T follicular helper cell (primary cell): Measurements from ENCODE around the gene CAPNS1.
A peak's percentile ranks its signal among the peaks of the same experiment; 100 is the strongest.

Experiments
- DNase-seq: peaks from one replicate; pipeline ENCODE4 v3.0.0-alpha.2; 2020; ENCODE audit warnings: low read depth
- total RNA-seq, 2 experiments: gene quantifications; one replicate each; lab custom pipeline; 2026; lab: John Stamatoyannopoulos, UW

Gene CAPNS1
- total RNA-seq = 96.9 to 152 reads per million in 2 experiments

- peak; percentile 81 for DNase-seq
Measured at GRCh38 chr19:36139473-36140303, at the start of gene CAPNS1. CAPNS1 (plus strand) TSS chr19:36140066; CDS start chr19:36141012, 946 bp downstream.

DNA sequence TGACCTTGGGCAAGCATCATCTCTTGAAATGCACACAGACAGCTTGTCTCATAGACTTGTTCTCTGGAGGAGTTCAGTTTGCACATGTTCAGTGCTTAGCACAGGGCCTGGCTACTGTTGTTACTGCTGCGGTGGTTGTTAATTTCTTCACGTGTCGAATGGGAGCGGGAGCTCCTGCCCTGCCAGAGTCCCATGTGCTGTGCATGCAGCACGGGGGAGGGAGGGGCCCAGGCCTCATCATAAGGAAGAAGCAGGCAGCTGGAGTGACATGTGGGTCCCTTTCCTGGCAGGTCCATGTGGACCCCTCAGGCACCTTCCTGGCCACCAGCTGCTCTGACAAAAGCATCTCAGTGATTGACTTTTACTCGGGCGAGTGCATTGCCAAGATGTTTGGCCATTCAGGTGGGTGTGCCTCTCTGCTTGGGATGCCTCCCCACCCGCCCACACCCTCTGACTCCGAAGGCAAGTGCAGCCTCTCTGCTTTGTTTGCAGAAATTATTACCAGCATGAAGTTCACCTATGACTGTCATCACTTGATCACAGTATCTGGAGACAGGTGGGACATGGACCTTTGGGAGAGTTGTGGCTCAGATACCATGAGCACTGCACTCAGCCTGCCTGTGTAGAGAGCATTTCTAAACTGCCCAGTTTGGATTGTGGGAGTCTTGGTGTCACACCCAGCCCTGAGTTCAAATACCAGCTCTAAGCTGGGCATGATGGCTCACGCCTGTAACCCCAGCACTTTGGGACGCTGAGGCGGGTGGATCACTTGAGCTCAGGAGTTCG is 48.8 kb upstream of the CAPNS1 start:
- DNase-seq = no peak

DNA sequence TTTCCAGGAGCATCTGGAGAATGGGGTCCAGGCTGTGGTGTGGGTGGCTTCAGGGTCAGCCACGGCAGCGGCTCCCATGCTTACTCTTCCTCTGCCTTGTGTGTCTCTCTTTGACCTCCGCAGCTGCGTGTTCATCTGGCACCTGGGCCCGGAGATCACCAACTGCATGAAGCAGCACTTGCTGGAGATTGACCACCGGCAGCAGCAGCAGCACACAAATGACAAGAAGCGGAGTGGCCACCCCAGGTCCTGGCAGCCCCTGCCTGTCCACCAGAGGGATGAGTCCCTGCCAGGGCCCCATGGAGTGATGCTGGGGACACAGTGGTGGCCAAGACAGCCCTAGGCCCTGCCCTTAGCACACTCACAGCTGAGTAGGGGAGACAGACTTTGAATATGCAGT is 47.3 kb upstream of the CAPNS1 start:
- no peak for DNase-seq

GRCh38 chr19:36093146-36093662 is 46.7 kb upstream of the CAPNS1 start:
- no peak for DNase-seq

DNA sequence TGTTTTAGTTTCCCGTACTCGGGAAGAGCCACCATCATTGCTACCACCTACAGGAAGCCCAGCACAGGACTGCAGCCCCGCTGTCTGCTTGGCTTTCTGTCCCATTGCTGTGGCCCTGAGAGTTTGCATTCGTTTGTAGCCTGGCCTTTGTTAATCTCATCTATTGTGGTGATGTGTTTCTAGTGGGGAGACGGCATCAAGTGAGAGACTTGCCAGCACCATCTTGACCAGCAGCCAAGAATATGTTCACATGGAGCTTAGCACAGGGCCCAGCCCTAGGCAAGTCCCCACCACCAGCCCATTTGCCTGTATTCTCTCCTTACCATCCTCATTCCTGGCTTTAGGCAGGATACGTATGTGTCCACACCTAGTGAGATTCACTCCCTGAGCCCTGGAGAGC is 46.2 kb upstream of the CAPNS1 start:
- no peak for DNase-seq

- no peak for DNase-seq
Measured at GRCh38 chr19:36097036-36097435, 42.8 kb upstream of the CAPNS1 start.

GRCh38 chr19:36099166-36099785 is 40.6 kb upstream of the CAPNS1 start:
- no peak for DNase-seq

DNA sequence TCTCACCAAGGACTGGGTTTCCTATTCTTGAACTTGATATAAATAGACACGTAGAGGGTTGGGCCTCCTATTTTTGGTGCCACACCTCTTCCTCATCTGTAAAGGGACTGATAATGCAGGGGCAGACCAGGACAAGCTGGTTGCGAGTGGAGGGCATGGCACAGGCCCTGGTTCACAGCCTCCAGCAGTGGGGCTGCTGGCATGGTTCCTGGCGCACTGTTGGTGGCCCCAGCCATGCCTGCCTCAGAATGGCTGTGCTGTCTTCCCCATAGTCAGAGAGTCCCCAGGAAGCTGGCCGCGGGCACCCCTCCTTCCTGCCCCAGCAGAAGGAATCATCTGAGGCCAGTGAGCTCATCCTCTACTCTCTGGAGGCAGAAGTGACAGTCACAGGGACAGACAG is 39.4 kb upstream of the CAPNS1 start:
- no peak for DNase-seq

GRCh38 chr19:36101550-36102327 is 38.1 kb upstream of the CAPNS1 start:
- no peak for DNase-seq

- no peak for DNase-seq
Measured at GRCh38 chr19:36103040-36103626, 36.7 kb upstream of the CAPNS1 start.

DNA sequence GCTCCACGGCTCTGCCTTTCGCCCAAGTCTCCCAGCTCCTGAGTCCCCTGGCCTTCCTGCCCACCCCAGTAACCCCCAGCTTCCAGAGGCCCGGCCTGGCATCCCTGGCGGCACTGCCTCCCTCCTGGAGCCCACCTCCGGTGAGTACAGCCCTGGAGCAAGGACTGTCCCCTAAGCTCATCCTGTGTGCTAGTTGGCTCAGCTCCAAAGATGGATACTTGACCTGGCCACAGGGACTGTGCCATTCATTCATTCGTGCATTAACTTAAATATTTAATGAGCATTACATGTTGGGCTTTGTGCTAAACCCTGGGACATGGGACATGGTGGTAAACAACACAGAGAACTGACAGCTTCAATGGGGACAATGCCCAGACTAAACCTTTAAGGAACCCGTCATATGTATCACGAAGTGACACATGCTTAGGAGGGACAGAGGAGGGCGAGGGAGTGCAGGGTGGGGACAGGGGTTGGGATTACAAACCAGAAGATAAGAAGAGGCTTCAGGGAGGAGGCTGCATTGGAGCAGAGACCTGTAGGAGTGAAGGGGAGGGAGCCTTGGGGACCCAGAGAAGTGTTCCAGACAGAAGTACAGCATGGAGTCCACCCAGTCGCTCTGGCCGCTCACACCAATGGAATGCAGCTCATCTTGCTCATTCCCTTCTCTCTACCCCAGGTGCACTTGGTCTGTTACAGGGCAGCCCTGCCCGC is 35.9 kb upstream of the CAPNS1 start:
- DNase-seq = no peak

GRCh38 chr19:36106441-36106840 is 33.4 kb upstream of the CAPNS1 start:
- DNase-seq = no peak

GRCh38 chr19:36106991-36107390 is 32.9 kb upstream of the CAPNS1 start:
- DNase-seq = no peak

DNA sequence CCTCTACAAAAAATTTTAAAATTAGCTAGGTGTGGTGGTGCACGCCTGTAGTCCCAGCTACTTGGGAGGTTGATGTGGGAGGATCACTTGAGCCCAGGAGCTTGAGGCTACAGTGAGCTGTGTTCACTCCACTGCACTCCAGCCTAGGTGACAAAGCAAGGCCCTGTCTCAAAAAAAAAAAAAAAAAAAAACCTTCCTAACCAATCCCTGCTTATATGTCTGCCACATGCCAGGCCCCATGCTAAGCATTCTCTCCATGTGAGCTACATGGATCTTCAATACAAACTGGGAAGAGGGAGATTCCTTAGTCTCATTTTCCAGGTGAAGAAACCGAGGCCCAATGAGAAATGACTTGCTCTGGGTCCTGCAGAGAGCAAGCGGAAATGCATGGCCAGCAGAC is 31.2 kb upstream of the CAPNS1 start:
- no peak for DNase-seq

DNA sequence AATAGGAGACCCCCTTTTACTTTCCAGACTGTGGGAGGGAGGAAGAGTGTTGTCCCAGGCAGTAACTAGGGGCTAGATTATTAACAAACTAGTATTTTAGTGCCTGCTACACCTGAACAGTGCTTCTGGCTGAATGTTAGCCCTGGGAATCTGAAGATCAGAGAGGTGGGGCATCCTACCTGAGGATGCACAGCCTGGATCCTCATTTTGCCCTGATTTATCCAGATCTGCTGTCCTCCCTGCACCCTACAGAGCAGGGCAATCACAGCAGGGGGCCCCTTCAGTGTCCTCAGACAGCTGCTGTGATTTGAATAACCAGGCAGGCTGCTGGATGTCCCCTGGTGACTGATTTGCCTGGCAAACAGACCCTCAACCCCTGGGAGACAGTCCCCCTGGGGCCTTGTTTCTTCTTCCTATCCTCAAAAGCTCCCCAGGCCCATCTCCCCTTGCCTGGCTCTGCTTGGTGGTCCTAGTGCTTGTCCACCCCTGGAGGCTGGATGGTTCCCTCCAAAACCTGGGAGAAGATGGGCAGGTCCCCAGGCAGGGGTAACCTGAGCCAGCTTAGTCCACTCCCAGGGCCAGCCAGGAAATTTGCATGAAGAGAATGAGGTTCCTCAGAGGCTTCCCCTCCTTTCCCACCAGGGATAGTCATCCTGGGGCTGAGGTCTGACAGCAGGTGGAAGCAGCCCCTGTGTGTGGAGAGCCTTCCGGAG is 29.2 kb upstream of the CAPNS1 start, which contains the start of gene OVOL3:
TSS of gene OVOL3 (plus strand) at position 657 of the 713 bp plus-strand sequence. CDS start 60 bp downstream, outside the sequence.
- no peak for DNase-seq

DNA sequence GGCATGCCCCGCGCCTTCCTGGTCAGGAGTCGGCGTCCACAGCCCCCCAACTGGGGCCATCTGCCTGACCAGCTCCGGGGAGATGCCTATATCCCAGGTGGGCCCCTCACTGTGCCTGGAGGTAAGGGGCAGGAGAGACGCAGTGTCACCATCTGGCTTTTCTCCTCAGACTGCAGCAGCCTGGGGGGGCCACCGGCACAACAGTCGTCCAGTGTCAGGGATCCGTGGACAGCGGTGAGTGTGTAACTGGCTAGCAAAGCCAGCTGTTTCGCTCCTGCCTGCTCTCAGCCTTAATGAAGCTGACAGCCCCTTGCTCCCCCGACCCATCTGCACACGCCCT is 28.7 kb upstream of the CAPNS1 start:
- DNase-seq = no peak

- no peak for DNase-seq
Measured at GRCh38 chr19:36112678-36113077, 27.2 kb upstream of the CAPNS1 start.

DNA sequence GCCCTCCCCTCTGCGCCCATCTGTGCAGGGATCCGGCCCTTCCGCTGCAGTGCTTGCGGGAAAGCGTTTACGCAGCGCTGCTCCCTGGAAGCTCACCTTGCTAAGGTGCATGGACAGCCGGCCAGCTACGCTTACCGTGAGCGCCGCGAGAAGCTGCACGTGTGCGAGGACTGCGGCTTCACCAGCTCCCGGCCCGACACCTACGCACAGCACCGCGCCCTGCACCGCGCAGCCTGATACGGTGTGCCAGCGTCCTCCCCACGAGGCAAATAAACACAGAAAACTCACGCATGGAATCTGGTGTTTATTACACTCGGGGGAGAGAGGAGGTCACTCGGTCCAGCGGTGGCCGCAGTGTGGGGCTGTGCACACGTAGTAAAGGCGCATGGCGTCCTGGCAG is 26.4 kb upstream of the CAPNS1 start:
- no peak for DNase-seq

DNA sequence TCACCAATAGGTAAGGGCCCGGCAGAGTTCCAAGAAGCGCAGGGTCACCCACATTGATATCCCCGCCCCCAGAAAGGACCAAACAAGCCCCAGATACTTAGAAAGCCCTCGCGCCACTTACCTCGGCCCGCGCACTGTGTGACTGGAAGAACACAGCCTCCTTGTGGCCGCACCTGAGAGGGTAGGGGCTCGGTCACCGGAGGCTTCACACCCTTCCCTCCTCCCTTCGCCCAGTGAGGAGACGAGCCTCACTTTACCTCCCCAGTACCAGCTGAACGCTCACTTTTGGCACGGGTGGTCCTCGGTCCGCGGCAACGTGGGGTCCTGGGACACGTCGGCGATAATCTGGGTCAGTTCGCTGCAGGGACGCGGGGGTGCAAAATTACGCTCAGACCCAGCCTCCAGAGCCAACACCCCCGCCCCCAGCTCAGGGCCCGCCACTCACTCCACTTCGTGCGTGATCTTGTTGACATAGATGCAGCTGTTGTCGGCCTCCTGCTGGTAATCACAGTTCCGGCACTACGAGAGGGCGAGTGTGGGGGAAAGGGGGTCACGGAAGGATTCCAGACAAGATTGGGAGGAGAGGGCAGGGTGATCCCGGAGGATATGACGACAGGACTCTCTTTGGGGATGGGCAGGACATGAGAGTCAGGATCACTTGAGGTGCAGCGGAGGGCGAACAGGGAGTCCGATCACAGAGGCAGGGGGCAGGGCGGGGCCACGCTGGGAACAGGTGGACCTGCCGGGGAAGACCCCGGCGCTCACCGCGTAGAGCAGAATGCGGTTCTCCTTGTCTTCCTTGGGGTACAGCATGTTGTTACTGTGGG is 25.8 kb upstream of the CAPNS1 start:
- DNase-seq = no peak
